IPS-NIHi7 (cell line): Measurements from ENCODE around the gene STK4.

Experiments
- DNase-seq: peaks from one replicate; pipeline ENCODE4 v3.0.0; 2012; ENCODE audit warnings: mixed read lengths; ENCODE audit errors: extremely low spot score

The STK4 gene

DNA sequence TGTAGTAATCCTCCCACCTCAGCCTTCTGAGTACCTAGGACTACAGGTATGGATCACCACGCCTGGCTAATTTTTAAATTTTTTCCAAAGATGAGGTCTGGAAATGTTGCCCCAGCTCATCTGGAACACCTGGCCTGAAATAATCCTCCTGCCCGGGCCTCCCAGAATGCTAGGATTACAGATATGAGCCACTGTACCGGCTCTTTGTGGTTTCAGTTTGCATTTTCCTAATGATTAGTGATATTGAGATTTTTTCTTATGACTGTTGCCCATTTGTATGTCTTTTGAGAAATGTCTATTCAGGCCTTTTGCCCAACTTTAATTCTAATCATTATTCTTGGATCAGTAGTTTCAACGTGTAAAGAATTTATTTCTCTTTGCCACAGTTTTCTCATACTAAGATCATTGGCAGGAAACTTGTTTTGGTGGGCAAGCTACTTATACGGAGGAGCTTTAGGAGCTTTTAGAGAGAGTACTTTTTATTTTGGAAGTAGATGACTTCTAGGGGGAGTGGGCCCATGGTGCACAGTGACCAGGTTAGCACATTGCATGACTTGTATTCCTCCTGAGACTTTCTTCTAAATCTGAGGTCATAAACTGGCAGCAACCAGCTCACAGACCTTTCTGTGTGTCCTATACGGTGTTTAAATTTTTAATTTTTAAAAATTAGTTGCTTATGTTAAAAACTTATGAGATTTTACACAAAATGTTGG is 62.3 kb downstream of the STK4 start:
- DNase-seq: no peak

DNA sequence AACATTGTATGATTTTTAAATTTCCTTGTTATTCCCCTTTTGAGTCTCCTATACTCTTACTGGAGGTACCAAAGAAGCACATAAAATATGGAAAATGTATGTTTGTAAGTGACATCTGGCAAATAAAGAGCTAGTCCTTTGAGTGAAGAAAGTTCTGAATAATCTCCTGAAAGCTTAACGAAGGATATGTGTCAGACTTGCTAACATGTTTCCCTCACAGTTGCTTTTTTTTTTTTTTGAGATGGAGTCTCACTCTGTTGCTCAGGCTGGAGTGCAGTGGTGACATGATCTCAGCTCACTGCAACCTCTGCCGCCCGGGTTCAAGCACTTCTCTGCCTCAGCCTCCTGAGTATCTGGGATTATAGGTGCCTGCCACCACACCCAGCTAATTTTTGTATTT is 63.6 kb downstream of the STK4 start:
- DNase-seq: no peak

- DNase-seq: no peak
Observed at GRCh38 chr20:45032276-45032675, 66.0 kb downstream of the STK4 start.

GRCh38 chr20:45032781-45033180 is 66.5 kb downstream of the STK4 start:
- no peak for DNase-seq

DNA sequence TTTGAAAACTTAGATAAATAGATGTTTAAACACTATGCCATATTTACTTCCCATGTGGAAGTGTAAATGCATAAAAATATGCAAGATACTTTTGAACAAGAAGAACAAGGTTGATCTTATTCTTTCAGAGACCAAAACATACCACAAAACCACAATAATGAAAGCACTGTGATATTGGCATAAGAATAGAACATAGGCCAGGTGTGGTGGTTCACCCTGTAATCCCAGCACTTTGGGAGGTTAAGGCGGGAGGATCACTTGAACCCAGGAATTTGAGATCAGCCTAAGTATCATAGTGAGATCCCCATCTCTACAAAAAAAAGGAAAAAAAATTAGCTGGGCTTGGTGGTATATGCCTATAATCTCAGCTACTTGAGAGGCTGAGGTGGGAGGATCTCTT is 68.1 kb downstream of the STK4 start:
- no peak for DNase-seq

- no peak for DNase-seq
Observed at GRCh38 chr20:45036044-45036755, 69.9 kb downstream of the STK4 start.

GRCh38 chr20:45037050-45037449 is 70.7 kb downstream of the STK4 start:
- no peak for DNase-seq

- DNase-seq: no peak
Observed at GRCh38 chr20:45037635-45038034, 71.3 kb downstream of the STK4 start.

DNA sequence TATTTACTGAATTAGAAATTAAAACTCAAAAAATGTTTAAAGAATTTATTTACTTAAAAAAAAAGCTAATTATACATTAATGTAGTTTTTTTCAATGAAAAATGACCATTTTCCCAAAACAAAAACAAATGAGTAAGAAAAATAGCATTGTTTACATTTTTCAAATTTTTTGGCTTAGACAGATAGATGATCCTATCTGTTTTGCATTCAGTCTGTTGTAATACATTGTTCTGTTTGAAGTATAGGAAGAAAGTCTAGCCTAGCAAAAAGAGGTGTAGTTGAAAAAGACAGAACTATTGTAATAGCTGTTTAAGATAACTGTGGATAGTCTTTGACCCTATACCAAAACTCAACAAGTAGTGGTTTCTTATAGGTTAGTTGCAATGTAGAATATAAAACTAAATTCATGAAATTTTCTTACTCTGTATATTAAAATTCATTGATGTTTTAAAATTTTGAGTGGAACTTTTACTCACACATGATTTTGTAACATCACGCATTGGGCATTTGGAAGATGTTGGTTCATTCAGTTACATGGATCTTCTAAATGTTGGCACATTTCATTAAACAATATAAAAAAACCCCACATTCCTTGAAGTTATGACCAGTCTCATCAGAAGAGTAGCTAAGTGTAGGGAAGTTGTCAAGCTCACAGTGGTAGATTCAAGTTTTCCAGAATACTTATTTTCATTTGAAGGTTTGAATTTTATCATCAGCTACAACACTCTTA is 72.6 kb downstream of the STK4 start:
- no peak for DNase-seq

DNA sequence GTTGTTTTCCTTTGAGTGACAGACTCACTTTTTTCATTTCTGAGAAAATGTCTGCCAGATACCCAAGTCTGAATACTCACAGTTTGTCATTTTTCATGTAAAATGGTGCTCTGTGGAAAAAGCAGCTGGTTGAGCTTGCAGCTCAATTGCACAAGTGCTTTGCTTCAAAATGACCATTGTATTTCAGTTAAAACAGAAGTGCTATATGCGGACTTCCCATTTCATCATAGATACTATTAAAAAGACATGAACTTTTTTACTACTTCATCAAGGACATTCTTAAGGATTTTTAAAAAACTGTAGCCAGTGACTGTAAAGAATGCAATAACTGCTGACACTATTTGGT is 73.1 kb downstream of the STK4 start:
- DNase-seq: no peak

GRCh38 chr20:45041464-45042337 is 75.4 kb downstream of the STK4 start:
- peak; percentile 50 for DNase-seq

DNA sequence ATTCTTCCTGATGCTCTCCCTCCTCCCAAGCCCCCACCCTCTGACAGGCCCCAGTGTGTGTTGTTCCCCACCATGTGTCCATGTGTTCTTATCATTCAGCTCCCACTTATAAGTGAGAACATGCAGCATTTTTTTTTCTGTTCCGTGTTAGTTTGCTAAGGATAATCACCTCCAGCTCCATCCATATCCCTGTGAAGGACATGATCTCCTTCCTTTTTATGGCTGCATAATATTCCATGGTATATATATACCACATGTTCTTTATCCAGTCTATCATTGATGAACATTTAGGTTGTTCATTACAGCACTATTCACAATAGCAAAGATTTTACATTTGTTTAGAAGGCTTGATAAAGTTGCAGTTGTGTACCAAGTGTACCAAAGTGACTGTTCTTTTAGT is 76.7 kb downstream of the STK4 start:
- DNase-seq: no peak

DNA sequence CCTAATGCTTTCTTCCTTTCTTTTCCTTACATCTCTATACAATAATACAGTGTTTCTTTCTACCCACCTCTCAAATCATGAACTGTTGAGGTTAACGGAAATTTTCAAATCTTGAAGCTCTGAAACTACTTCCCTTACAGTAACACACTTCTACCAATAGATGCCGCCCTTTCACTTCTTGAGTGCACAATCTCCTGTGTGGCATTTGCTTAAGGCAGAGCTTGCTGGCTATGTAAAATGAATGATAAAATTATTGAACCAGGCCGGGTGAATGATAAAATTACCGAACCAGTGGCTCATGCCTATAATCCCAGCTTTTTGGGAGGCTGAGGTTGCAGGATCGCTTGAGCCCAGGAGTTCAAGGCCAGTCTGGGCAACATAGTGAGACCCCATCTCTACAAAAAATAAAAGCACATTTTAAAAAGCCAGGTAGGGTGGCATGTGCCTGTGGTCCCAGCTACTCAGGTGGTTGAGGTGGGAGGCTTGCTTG is 77.8 kb downstream of the STK4 start:
- peak; percentile 67 for DNase-seq

DNA sequence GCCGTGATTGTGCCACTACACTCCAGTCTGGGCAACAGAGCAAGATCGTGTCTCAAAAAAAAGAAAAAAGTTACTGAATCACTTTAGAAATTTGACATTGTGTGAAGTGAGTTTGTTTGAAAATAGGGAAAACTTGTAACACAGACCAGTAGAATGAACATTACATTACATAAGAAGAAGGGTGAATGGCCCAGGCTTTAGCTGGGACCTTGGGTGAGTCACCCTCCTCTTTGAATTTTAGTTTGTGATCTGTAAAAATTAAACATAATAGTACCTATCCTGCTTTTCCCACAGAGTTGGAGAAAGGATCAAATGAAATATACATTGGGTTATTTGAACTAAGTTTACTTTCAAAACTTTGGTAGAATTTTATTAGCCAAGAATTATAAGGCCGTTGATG is 78.3 kb downstream of the STK4 start:
- DNase-seq: no peak

DNA sequence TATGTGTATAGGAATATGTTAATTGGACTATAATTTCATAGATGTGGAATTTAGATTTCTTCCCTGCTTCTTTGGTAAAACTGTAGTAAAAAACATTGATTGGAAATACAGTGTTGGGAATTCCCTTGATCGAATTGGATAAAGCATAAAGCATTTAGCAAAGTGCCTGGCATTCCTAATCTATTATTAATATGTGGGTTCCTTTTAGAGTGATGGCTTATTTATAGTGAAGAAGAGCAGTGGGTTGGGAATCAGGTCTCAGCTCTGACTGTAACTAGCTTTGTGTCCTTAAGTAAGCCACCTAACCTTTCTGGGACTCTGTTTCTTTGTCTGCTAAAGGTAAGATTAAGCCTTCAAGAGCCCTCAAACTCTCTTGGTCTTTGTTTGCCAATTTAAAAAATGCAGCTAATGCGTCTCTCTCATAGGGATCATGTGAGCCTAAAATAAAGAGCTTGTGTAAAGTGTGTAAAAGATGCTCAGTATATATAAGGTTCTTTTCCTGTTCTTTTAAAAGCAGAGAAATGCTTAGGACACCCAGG is 81.3 kb downstream of the STK4 start:
- no peak for DNase-seq

GRCh38 chr20:45049438-45049837 is 83.1 kb downstream of the STK4 start:
- DNase-seq: no peak

DNA sequence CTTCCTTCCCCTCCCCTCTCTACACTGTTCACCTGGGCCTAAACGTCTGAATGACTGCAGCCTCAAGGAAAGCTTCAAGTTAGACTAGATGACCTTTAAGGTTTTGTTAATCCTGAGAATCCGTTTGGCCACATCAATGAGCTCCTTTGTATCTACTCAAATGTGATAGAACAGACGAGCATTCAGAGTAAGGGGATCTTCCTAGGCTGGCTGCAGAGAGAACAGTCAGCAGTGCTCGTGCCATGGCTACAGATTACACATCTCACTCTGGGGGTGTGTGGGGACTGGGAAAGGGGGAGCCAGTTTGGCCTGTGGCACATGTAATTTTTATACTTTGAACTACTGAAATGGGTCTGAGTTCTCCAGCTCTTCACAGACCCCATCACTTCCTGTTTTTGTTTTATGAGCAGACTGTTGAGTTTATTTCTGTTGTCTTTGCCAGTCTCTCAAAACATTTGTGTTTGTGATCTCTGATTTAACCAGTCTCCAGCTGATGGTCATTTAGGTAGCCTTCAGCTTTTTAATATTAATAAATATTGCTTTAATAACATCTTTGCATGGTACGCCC is 83.7 kb downstream of the STK4 start:
- DNase-seq: no peak

DNA sequence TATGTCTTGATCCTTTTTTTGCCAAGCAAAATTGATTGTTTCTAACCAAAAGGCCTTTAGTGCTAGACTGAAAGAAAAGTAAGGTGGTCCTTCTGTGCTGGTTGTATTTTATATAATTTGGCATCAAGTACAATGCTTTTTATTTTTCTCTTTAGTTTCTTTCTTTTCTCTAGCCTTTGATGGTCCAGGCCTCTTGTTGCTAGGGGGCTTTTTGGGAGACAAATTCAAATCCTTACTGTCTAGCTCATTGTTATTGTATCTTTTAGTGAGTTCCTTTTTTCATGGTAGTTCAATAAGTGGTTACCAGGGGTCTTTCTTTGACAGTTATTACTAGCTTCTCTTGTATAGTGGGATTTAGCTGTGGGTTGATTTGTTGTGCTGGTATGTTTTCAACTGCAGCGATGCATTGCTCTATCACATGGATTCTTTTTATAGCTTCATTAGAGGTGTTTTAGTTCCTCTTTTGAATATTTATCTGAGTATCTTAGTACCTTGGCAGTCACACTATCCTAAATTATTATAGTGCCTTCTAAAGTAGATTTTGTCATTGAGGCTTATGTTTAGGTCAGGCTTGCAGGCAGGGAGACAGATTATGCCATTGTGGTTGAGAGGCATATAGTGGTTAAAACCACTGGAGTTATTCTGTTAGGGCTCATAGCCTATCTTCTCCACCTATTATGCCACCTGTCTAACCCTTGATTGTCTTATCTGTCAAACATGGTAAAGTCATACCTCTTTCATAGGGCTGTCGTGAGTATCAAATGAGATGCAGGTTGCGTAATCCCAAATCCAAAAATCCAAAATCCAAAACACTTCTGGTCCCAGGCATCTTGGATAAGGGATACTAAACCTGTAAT is 85.1 kb downstream of the STK4 start:
- no peak for DNase-seq

DNA sequence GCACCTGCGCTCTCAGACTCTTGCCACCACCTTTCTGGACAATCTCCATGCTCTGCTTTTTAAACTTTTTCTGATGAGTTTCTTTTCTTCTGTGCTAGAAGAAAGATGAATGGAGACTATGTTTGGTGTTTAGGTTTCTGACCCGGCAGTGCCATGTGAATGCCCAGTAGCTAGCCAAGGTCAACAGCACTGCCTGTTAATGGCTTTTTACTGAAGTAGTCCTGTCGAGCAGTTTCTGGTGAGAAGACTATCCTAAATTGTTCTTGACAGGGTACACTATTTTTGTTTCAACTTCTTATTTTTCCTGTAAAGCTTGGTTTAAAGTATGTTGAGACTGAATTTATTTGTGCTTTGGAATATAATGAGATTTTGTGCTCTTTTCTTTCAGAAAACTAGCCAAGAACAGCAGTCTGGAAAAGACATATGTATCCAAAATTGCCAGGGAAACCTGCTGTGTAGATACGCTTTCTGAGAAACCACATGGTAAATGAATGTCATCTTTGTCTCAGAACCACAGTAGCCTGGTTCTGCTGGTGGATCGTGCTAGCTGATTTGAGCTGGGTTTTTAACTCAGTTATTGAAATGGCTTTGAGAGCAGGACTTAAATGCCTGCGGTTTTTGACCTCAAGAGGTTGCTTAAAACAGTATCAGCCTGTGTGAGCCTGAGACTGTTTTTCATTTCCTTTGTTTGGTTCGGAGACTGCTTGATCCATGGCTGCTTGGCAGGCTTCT is 86.6 kb downstream of the STK4 start:
- DNase-seq: no peak
